ENCODE measurements around the gene MTMR12.

- TF ChIP-seq CTCF (IDR thresholded peaks at IDR 0.05) (no peak), POLR2A (IDR thresholded peaks at IDR 0.05) (no peak), EP300 (IDR thresholded peaks at IDR 0.05) (no peak)
Observed at GRCh38 chr5:32352685-32353084, 39.9 kb upstream of the MTMR12 start.
